CD4-positive, alpha-beta T cell treated with Interferon alpha-2 for 1 hour (primary cell): ENCODE measurements around the gene SETDB1.

Experiments used
- DNase-seq, 2 donors: peaks; one replicate each; pipeline ENCODE4 v3.0.0-alpha.2; 2020 to 2022

Gene SETDB1

DNA sequence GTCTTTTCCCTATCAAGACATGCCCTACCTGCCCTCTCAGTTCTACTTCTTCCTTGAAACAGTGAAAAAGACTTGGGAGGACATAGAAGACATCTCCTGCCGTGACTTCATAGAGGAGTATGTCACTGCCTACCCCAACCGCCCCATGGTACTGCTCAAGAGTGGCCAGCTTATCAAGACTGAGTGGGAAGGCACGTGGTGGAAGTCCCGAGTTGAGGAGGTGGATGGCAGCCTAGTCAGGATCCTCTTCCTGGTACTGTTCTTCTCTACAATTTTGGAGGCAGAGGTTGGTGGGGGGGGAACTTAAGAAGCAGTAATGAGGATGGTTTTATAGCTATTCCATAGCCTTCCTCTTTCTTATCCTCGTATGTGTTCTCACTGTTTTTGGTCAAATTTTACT, 18.7 kb downstream of the SETDB1 start:
- DNase-seq, result no peak

DNA sequence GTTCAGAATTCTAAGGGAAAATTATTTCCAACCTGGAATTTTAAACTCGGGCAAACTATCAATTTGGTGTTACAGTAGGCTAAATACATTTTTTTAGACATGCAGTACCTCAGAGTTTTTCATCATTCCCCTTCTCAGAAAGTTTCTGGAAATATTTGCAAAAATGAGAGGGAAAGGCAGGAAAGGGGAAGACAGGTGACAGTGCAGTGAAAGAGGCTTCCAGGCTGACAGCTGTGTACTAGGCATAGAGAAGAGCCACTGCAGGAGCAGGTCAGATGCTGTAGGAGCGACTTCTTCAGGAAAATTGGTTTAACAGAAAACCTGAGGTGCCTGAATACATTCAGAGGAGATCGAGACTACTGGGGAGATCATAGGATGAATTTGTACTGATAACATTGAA, 28.5 kb downstream of the SETDB1 start:
- no peak for DNase-seq

DNA sequence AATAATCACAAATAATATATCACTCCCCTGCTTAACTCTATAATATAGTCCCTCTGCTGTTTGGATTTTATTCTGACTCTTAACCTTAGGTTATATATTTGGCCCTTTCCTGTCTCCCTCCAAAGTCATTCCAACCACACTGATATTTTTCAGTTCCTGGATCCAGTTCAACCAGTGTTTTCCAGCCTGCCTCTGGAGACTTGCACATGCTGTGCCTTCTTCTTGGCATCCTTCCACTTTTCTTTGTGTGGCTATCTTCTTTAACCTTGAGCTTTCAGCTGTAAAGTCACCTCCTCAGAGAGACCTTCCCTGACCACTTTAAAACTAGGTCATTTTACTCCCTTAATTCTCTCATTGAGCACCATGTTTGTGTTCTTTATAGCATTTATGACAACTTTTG, 29.1 kb downstream of the SETDB1 start:
- no peak for DNase-seq

DNA sequence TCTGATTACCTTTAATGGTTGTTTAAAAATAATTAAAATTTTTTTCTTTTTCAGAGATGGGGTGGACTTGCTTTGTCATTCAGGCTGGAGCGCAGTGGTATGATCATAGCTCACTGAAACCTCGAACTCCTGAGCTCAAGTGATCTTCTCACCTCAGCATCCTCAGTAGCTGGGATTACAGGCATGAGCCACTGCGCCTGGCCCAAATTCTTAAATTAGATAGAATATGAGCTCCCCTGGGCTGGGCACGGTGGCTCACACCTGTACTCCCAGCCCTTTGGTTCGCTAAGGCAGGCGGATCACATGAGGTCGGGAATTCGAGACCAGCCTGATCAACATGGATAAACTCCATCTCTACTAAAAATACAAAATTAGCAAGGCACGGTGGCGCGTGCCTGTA, 31.5 kb downstream of the SETDB1 start:
- DNase-seq, result no peak

DNA sequence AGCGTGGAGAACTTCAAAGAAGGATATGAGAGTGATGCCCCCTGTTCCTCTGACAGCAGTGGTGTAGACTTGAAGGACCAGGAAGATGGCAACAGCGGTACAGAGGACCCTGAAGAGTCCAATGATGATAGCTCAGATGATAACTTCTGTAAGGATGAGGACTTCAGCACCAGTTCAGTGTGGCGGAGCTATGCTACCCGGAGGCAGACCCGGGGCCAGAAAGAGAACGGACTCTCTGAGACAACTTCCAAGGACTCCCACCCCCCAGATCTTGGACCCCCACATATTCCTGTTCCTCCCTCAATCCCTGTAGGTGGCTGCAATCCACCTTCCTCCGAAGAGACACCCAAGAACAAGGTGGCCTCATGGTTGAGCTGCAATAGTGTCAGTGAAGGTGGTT, 34.5 kb downstream of the SETDB1 start:
- no peak for DNase-seq

DNA sequence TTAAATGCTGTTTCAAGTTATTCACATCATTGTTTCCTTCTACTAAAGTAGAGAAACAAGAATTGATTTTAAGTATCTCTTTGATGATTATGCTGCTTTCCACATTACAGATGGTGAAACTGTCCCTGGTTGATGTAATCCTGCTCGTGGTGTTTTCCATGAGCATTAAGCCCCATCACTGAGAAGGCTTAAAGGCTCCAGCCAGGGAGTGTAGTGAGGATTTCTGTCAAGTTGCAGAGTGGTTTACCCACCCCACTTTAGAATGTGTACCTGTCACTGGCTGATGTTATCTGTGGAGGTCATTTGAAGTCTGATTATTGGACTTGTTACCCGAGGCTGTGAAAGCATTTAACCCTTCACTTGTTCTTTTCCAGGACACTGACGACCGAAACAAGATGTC, 35.6 kb downstream of the SETDB1 start:
- no peak for DNase-seq

DNA sequence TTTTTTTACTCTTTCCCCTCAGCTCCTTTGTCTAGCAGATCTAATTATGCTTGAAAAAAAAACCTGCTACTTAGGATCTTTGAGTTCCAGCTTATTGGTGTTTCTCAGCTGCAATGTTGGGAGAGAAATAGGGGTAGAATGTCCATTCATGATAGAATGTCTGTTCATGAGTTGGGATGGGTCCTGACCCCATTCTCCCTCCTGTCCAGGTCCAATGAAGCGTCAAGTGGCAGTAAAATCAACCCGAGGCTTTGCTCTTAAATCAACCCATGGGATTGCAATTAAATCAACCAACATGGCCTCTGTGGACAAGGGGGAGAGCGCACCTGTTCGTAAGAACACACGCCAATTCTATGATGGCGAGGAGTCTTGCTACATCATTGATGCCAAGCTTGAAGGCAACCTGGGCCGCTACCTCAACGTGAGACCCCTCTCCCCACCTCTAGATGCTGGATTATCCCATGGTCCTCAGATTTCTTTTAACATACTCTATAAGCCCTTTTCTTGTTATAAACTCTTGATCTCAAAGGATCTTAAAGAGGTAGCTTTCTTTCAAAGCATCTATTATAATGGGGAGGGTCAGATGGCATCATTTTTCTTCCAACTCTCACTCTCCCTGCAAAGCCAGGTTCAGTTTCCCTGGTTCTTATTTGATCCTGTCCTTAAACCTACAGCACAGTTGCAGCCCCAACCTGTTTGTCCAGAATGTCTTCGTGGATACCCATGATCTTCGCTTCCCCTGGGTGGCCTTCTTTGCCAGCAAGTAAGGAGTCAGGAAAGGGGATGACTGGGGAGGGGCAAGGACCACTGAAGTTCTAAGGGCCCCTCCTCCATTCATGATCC, 37.4 kb downstream of the SETDB1 start:
- DNase-seq, result no peak

DNA sequence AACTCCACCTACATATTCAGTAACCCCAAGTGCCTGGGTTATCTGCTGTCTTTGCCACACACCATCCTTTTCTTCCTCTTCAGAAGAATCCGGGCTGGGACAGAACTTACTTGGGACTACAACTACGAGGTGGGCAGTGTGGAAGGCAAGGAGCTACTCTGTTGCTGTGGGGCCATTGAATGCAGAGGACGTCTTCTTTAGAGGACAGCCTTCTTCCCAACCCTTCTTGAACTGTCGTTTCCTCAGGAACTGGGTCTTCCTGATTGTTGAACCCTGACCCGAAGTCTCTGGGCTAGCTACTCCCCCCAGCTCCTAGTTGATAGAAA, 38.0 kb downstream of the SETDB1 start:
- no peak for DNase-seq

DNA sequence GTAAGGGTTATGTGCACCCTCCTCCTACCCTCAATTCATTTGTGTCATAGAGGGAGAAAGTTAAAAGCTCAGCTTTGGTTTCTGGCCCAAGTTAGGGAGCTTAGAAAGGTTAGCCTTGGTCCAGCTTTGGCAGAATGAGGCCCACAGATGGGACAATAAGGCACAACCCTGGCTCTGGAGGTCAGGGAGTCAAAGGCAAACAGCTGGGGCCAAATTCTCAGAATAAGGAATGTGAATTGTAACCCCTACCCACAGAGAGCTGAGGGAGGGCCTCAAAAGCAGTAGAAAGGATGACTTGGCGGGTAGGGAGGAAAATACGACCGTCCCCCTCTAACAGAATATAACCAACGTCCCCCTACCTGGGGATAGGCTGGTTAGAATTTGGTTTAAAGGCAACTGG, 39.4 kb downstream of the SETDB1 start:
- DNase-seq, result no peak

DNA sequence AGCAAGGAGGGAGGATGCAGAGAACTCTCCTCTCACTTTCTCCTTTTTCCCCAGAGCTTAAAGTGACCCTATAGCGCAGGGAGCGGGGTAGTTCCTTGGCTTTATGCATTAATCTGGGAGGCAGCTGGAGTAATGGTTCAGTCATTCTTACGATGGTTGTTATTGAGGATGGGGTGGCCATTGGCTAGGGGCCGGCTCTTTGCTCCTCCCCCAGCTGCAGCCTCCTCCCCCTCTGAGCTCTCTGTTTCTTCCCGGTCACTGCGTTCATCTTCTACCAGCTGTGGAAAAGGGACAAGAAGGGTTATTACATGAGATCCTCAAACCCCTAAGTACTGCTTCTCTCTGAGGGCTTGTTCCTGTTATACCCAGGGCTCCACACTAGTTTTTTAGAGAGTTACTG, 39.8 kb downstream of the SETDB1 start:
- no peak for DNase-seq

DNA sequence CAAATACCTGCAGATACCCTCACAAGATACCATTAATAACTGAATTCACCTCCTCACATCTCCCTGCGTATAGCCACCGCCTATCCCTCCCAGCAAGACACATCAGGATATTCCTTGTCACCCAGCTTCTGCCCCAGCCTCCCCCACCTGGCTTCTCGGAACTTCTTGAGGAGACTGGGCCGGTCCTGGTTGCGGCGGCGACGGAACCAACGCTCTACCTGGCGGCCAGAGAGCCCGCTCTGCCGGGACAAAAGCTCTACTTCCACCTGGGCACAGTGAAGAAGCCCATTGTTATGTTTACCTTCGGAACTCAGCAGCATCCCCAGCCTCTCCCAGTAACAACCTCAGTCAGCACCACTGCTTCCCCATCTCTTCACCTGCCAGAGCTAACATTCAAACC, 41.8 kb downstream of the SETDB1 start:
- no peak for DNase-seq

DNA sequence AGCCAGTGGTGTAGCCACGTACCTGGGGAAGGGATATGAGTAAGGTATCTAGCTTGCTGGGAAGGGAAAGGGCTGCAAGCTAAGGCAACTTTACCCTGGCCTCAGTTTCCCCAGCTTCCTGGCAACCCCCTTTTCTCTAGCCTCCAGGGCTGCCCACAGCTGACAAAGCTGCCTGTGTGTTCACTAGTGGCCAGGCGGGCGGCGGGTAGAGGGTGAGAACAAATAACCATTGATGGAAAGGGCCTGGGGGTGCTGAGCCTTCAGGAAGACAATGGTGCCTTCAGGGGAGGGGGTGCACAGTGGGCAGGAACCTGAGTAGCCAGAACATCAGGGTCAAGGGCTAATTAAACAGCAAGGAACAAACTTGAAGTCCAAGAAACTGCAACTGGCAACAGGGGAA, 42.3 kb downstream of the SETDB1 start:
- DNase-seq, result no peak

DNA sequence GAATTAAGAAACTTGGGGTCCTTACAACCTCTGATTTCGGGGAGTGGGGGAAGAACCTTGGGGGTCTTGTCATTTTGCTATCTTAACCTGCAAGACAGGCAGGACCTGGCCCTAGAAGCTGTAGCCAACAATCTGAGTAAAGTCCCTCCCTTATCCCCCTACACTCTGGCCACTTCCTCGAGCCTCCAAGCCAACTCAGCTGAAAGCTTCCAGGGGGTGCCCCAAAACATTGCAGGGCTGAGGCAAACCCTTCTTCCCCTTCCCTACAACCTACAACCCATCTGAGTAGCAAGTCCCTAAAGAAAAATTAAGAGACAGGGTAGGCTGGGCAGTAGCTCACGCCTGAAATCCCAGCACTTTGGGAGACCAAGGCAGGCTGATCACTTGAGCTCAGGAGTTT, 43.5 kb downstream of the SETDB1 start:
- no peak for DNase-seq

DNA sequence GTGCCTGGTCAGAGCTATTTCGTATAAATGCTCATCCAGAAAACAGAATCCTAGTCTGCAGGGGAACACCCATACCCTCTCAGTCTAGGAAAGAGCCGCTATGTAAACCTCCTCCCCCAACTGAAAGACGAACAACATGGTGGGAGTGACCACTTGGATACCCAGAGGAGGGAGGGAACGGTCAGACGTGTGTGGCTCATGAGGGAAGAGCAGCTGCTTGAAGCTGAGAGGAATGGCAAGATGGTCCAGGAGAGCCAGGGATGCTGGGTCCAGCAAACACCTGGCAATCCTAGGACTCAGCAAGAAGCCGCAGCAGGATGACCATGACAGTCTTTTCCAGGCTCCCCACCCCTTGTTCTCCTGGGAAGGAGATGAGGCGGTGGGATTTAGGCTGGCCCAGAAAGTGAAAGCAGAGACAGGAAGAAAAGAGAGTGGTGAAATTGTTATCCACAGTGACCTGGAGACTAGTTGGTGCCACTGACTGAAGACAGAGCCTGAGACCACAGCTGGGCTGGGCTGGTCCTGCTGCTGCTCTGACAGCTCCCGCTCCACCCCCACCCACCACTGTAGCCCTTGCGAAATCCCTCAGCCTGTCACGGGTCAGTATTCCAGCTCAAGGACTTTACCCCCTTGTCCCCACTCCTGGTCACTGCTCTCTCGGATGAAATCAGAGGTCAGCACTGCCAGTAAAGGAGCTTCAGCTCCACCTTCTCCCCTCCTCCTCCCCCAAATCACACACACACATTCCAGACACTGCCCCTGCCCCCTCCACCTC, 44.8 kb downstream of the SETDB1 start:
- no peak for DNase-seq

DNA sequence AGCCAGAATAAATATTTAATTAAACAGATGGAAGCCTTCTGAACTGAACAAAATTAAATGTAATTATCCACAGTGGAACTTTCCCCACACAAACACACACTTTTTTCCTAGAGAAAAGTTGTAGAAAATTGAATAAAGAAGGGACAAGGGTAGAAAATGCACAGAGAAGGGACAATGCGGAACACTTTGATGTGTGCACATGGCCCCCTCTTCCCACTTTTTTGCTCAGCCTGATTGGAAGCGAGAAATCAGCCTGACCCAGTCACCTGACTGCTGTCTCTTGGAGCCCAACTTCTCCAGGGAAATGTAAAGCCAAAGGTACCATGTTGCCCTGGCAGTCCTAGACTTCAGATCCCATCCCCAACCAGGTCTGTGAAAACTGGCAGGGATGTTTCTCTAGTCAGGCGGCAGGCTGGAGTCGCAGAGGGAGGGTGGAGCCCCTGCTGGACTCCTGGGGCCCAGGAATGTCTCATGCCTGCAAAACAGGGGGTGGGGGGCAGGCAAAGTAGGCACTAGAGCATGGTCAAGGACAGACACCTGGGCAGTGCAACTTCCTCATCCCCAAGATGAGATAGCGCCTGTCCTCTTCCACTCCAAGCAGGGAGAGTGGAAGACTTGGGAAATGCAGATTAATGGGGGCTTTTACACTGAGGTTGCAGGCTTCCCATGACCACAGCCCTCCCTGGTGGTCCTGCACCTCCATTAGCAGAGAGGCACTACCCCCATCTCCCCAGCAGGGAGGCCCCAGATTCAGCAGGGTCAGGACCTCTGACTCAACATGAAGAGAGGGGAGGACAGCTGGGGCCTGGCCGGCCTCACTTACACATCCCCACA, 45.6 kb downstream of the SETDB1 start:
- peak in 1 of 2 donors; percentile 16 for DNase-seq

DNA sequence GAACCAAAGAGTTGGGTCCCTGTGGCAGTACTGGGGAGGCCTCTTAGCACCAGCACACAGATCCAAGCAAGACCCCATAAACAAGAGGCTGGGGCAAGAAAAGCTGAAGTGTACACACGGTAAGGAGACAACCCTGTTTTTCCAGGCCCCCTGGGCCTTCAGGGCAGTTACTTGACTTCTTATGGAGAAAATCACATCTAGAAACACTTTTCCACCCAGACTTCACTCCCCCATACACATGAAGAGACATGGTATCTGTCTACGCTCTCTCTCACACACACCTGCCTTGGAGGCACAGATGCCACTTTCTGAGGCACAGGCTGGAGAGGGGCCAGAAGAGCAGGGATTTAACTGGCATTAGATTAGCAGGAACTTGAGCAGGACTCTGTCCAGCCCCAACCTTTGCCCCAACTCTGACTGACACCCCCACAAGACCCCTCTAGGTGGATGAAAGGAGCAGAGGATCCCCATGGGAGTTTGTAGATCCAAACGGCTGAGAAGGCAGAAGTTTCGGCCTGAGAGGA, 46.3 kb downstream of the SETDB1 start:
- no peak for DNase-seq

DNA sequence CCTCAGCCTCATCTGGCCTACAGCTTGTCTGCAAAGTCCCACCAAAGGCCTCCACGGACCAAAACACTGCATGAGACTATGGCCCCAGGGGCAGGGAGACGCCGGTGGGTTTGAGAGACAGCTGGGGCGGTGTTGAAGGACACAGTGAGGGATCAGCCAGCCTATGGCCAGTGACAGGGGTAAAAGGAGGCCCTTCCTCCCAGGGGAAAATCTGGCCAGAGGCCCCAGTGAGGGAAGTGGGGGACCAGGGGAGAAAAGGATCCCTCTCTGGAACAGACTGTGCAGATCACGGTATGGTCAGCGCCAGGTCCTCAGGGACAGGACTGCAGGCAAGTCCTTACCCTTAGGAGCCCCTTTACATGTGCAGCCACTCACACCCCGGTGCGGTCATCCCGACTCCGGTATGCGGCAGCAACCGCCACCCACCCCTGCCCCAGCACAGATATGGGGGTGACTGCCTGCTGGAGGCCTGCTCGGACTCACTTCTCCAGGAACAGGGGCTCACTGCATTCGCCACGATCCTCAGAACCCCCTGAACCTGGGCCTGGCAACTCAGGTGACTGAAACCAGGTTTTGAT, 47.2 kb downstream of the SETDB1 start:
- peak in 1 of 2 donors; percentile 6 for DNase-seq

DNA sequence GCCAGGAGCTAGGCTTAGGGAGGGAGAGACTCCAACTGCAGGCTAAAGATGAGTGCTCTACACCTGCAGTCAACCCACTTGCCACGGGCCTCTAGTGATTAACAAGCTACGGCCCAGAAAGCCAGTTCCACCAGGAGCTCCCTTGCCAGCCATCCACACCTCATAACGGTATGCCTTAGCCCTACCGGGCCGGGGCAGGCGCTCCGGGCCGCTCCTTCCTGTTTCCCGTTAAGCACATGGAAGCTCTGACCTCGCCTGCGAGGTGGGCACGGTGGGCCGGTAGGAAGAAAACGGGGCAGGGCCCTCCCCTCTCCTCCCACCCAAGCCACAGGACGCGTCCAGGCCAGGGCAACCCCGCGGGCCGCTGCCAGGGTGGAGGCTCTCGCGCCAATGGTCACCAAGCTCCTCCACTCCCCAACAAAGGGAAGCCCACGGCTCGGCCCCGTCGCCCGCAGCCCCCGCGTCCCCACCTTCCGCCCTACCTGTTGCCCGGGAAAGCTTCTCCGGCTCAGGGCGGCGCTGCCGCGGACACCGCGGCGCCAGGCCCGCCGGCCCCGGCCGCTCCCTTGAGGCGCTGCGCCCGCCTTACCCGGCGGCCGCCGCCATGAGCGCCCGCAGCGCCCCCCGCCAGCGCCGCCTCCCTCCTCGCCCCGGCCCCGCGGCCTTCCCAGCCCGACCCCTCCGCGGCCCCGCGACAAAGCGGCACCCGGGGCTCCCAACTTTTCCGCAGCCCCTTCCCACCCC, 47.8 kb downstream of the SETDB1 start:
- DNase-seq, result peak; percentile 6 to 41

DNA sequence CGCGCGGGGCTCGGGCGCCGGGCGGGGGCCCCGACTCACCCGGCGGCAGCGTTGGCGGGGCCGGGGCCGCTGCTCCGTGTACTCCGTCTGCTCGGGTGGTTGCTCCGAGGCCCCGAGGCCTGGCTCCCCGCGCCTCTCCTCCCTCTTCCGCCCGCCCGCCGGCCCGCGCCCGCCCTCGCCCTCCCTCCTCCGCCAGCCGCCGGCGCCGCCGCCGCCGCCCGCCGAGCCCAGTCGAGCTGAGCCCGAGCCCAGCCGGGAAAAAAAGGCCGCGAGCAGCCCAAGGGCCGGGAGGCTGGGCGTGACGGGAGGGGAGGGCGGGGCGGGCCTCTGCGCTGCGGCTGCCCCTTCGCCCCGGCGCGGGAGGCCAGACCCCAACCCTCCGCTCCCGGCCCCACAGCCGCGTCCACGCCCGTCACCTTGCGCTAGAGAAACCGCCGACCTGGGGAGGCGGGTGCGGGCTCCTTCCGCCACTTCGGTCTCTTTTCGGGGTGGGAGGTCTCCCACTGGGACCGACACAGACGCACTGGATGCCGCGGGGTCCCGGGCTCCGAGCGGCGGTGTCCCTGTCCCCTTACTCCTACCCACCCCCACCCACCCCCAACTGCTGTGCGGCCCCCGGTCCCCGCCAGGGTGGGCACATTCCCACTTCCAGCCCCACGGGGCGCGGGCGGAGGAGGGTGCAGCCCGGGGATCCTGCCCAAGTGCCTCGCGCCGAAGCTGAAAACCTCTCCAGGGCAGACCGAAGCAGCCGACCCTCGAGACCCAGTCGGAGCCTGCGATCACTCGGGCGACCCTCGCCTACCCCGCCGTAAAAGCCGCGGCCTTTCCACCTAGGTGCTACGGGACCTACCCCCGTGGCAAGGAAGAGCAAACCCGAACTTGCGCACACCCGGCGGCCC, 48.7 kb downstream of the SETDB1 start, which contains the start of gene CERS2:
TSS of gene CERS2 (minus strand) at position 256 of the 899 bp plus-strand sequence. CDS start 5,745 bp downstream, outside the sequence.
- DNase-seq, result peak; percentile 73 to 85

DNA sequence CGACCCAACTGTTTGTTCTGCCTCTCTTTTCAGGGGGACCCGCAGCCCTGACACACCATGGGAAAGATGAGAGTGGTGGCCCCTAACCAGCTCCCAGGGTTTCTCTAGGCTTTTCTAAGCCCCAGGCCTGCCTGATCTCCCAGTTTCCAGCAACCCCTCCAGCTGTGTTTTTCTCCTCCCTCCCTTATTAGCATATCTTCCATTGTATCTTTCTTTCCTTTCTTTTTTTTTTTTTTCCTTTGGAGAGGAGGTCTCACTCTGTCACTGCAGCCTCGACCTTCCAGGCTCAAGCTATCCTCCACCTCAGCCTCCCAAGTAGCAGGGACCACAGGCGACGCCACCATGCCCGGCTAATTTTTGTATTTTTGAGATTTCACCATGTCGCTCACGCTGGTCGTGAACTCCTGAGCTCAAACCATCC, 50.2 kb downstream of the SETDB1 start:
- no peak for DNase-seq
